IPS-18c (cell line): ENCODE results near the gene ECSCR.
A peak's percentile ranks its signal among the peaks of the same experiment; 100 is the strongest.
"Not testable (repeated sequence)": the region's sequence is repeated elsewhere in the genome, so short reads cannot be mapped to it uniquely, and the experiment has no call there.

Experiments
- H3K4me3 ChIP-seq: 2 replicates; pipeline ENCODE4 v1.7.0; 2013; ENCODE audit warnings: low read depth, mild to moderate bottlenecking, low read length, moderate library complexity; ENCODE audit not compliant: insufficient read depth
- H3K9me3 ChIP-seq: one replicate; pipeline ENCODE4 v1.6.1; 2013; ENCODE audit warnings: mild to moderate bottlenecking, low read length, moderate library complexity; ENCODE audit not compliant: control insufficient read depth, insufficient read depth

ECSCR gene, protein sequence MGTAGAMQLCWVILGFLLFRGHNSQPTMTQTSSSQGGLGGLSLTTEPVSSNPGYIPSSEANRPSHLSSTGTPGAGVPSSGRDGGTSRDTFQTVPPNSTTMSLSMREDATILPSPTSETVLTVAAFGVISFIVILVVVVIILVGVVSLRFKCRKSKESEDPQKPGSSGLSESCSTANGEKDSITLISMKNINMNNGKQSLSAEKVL

DNA sequence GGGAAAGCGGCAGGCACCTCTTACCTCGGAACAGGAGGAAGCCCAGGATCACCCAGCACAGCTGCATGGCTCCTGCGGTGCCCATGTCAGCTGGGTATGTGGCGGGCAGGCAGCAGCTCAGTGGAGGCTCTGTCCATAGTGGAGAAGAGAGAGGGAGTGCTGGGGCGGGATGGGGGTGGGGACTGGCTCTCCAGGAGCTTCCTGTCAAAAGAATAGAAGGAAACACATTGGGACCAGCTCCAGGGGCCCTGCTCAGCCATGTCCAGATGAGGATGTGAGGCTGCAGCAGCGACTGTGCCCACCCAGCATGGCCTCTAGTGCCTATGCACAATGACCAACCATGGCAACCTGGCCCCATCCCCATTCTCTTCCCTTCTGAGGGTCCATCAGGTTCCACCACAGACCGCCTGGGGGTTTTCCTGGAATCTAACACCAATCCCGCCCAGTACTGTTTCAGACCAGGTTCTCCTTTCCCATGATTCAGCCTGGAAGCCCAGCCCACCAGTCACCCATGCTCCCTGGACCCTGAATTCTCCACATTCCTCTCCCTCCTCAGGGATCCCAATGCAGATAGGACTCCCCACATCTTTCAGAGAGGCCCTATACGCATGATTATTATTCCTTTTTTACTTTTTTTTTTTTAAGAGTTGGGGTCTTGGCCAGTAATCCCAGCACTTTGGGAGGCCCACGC lies at the start of gene ECSCR:
ECSCR (minus strand) TSS at position 158 of the 691 bp plus-strand sequence; CDS start at position 85, 73 bp downstream.
- H3K9me3 ChIP-seq, result no peaks in the 10 kb centered on the region
- H3K4me3 ChIP-seq, result 0 out of 2 replicates have a peak within 1 kb of the TSS, but pooled peaks have one; percentile 9

DNA sequence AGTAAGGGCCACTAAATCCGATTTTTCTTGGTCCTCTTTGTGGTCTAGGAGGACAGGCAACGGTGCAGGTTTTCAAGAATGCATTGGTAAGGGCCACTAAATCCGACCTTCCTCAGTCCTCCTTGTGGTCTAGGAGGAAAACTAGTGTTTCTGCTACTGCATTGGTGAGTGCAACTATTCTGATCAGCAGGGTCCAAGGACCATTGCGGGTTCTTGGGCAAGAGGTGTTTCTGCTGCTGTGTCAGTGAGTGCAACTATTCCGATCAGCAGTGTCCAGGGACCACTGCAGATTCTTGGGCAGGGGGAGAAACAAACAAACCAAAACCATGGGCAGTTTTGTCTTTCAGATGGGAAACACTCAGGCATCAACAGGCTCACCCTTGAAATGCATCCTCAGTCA lies 42.2 kb upstream of the ECSCR start:
- H3K9me3 ChIP-seq, H3K4me3 ChIP-seq: not testable (repeated sequence)

DNA sequence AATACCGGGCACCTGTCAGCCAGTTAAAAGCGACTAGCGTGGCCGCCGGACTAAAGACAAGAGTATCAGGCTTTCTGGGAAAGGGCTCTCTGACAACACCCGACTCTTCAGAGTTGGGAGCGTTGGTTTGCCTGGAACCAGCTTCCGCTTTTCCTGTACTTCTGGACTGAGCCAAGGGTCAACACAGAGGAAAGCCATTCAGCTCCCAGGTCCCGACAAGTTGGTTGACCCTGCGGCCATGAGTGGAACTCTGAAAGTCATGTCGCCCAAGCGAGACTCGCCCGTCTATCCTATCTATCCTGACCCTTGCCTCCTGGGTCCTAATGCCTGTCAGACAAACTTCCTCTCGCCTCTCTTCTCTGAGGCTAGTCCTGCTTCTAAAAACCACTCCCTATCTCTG lies 41.3 kb upstream of the ECSCR start:
- H3K4me3 ChIP-seq, result peak overlapping the region; percentile 28; the same call in 1 of the 2 replicates
- H3K9me3 ChIP-seq, result not testable (repeated sequence)

DNA sequence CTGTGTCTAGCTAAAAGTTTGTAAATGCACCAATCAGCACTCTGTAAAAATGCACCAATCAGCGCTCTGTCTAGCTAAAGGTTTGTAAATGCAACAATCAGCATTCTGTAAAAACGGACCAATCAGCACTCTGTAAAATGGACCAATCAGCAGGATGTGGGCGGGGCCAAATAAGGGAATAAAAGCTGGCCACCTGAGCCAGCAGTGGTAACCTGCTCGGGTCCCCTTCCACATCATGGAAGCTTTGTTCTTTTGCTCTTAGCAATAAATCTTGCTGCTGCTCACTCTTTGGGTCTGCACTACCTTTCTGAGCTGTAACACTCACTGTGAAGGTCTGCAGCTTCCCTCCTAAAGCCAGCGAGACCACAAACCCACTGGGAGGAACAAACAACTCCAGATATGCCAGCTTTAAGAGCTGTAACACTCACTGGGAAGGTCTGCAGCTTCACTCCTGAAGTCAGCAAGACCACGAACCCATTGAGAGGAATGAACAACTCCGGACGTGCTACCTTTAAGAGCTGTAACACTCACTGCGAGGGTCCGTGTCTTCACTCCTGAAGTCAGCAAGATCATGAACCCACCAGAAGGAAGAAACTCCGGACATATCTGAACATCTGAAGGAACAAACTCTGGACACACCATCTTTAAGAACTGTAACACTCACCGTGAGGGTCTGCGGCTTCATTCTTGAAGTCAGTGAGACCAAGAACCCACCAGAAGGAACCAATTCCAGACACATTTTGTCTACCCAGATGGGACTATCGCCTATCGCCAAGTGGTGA lies 40.7 kb upstream of the ECSCR start:
- H3K4me3 ChIP-seq, result peak overlapping the region; percentile 28; the same call in 1 of the 2 replicates
- not testable (repeated sequence) for H3K9me3 ChIP-seq

DNA sequence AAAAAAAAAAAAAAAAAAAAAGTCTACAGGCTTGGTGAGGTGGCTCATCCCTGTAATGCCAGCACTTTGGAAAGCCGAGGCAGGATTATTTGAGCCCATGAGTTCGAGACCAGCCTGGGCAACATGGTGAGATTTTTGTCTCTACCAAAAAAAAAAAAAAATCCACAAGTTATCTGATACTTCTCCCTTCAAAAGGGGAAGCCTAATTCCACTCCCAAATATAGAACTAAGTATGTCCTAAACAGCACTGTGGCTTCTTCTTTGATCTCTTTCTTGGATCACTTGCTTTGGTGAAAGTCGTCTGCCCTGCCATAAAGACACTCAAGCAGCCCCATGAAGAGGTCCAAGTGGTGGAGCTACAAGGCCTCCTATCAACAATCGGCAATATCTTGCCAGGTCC lies 38.8 kb upstream of the ECSCR start:
- no peak overlapping the region for H3K4me3 ChIP-seq

DNA sequence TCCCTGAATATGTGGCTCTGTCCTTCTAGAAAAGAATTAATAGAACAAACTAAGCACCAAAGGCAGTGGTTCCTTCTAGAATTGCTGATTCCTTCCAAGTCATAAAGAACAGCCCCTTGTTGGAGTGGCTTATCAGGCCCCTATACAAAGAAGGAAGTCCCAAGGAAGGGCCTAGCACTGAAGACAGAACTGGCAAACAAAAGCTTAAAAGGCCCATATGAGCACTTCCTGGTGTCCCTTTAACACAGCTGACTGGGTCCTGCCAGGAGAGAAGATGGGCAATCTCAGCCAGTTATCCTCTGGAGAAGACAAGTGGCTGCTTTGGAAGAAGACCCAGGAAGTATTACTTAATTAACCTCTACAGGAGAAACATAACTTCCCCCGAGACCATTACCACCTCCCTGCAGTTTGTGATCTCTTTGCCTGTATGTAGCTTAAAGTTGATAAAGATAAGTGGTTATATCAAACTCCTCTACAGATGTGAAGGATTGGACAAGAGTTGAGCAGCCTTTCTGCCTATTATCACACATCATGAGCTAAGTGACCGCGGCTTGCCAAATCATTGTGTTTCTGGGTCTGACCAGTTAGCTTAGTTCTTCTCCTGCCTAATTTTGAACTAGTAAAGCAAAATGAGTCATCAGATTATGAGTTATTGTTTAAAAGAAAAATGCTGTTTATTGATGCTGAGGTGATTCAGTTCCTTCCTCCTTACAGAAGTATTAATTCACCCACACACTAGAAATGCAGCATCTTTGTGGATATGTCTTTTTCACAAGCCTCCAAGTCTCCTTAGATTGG lies 33.3 kb upstream of the ECSCR start:
- Histone ChIP-seq H3K4me3 (no peak overlapping the region), H3K9me3 (peaks cover 3% of the 10 kb centered on the region)

More for the DNA sequence above, 38.8 kb upstream of the ECSCR start:
- peaks cover 6% of the 10 kb centered on the region for H3K9me3 ChIP-seq

DNA sequence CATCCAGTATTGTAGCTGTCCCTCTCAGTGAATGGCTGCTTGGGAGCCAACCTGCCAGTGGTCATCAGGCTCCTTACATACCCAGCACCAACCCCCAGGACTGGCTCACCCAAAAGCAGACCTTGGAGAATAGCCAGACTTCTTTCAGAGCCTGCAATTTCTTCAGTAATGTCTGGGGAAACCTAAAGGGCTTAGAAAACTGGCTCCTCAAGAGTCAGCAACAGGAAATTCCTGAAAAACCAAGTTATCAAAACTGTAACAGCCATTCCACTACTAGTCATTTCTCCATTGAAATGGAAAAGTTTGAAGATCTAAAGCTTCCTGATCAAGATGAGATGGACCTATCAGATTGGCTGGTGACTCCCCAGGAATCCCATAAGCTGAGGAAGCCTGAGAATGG lies 32.3 kb upstream of the ECSCR start:
- Histone ChIP-seq H3K4me3 (no peak overlapping the region), H3K9me3 (peaks cover 3% of the 10 kb centered on the region)

DNA sequence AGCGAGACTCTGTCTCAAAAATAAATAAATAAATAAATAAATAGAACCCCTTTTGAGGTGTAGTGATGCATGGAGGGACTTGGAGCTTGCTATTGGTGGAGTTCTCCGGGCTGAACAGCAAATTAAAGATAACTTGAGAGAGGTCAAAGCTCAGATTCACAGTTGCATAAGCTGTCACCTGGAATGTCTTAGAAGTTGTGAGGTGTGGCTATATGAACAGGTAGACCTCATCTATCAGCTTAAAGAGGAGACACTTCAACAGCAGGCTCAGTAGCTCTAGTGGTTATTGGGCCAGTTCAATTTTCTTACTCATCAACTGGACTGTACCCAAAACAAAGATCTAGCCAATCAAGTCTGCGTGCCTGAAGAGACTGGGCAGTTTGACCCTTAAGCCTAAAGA lies 31.7 kb upstream of the ECSCR start:
- Histone ChIP-seq H3K4me3 (no peak overlapping the region), H3K9me3 (peaks cover 3% of the 10 kb centered on the region)

DNA sequence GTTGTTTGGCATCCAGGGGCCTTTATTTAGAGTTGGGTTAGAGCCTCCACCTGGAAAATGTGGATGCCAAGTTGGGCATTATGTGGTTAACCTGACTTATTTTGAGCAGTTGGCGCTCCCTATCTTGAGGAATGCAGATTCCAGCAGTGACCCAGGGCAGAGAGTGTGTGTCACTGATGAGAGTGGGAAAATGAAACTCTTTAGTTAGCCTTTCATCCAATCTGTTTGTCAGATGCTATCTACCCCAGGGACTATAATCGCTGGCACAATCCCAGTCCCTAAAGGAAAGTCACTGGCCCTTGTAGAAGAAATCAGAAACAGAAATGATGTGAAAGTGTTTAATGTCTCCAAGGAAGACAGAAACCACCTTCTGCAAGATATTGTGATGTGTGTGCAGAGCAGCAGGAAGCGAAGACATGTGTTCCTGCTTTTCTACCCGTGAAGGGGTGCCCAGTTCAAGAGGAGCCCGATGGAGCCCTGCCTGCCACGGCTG lies 30.2 kb upstream of the ECSCR start:
- Histone ChIP-seq H3K9me3 (no peaks in the 10 kb centered on the region), H3K4me3 (no peak overlapping the region)

DNA sequence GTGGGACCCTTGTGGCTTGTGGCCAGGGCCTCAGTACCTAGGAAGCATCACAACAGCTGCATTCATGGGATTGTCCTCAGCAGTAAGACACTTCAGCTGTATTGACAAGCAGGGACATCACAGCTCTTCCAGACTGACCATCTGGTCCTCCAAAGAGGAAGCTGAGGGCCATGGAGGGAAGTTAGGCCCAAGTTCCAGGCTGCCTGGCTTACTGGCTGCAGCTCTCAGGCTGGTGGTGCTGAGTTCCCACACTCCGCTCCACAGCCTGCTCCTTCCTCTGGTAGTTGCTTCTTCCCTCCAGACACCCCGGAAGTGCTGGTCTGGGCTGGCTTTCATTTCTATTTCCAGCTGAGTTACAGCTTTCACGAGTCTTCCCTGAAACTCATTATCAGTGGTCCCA lies 25.7 kb upstream of the ECSCR start:
- Histone ChIP-seq H3K9me3 (no peaks in the 10 kb centered on the region), H3K4me3 (no peak overlapping the region)

DNA sequence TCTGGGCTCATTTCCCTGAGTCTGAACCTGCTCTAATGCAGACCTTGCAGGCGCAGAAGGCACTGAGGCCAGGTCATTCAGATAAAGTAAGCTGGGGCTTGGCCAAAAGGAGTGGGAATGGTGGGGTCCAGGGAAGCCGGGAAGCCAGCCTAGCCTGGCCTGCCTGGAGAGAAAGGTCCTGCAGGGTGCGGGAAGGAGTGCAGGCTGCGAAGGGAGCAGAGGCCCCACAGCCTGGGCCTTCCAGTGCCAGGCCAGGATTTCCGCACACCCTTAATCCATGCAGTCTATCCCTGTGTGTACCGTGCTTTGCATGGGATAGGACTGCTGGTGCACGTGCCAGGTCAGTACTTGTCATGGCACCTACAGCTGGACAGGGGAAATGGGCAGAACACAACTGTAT lies 23.7 kb upstream of the ECSCR start:
- H3K4me3 ChIP-seq, result no peak overlapping the region
- no peaks in the 10 kb centered on the region for H3K9me3 ChIP-seq

DNA sequence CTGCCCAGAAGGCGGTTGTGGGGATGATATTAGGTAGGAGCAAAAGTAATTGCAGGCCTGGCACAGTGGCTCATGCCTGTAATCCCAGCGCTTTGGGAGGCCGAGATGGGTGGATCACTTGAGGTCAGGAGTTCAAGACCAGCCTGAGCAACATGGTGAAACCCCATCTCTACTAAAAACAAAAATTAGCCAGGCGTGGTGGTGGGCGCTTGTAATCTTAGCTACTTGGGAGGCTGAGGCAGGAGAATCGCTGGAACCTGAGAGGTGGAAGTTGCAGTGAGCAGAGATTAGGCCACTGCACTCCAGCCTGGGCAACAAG lies 20.3 kb upstream of the ECSCR start:
- H3K9me3 ChIP-seq, H3K4me3 ChIP-seq: not testable (repeated sequence)

DNA sequence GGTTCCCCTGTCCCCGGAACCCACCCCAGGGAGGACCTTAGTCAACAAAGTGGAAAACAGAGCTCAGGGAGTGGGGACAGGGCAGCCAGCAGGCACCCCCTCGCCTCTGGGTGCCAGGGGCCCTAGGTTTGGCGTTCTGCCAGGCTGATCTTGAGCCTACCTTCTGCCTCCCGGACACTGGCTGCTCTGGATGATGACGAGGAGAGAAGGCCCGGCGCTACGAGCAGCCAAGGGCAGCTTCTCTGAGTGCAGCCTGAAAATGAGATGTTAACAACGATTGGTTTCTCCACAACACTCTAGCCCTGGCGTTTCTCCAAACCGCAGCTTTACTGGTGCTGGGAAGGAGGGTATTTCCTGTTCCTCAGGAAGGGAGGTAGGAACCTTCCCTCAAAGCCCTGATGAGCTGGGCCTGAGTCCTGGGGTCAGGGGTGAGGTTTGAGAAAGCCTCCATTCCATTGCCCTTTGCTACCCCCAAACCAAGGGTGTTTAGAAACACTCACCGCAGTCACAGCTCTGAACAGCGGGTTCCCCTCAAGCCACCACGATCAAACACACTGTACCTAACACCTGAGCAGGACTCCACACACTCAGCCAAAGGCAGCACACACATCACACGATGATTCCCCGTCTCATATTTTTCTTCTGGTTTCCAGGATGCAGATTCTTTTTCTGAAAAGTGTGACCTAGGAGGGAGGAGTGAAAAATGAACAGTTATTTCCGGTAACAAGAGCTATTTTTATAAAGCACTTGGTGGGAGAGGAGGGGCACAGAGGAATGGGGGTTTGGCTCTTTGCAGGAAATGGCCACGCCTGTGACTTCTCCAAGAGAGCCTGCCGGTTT lies 19.7 kb upstream of the ECSCR start, which contains the start of gene STING1:
STING1 (minus strand) TSS at position 709 of the 840 bp plus-strand sequence. CDS start 1,054 bp downstream, outside the sequence.
- Histone ChIP-seq H3K4me3 (no peak within 1 kb of the TSS), H3K9me3 (no peaks in the 10 kb centered on the region)

DNA sequence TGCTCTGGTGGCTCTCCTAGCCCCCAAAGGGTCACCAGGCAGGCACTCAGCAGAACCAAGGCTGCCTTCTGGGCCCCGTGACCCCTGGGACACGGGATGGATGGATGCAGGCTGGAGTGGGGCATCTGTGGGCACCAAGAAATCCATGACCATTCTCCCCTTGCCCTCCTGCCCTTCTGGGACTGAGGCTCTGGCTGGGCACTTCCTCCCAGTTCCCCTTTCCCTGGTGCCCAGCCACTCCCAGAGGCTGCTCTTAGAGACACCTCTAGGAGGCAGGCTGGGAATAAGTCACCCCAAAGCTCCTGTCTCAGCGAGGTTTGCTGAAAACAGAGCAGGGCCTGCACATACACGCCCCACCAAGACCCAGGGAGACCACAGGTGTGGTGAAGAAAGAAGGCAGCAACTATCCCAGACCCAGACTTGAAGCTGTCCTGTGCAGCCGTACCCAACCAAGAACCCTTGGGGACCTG lies 19.1 kb upstream of the ECSCR start:
- no peak overlapping the region for H3K4me3 ChIP-seq

DNA sequence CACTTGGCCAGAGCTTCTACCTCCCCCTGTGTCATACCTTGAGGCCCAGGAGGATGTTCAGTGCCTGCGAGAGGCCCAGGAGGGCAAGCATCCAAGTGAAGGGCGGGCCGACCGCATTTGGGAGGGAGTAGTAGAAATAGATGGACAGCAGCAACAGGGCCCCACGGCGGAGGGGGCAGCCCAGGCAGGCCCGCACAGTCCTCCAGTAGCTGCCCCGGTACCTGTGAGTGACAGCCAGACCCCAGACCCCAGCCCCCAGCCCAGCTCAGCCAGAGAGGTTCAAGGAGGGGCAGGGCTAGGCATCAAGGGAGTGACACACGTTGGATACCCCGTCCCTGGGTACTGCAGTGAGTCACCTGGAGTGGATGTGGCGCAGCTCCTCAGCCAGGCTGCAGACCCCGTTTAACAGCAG lies 18.6 kb upstream of the ECSCR start:
- Histone ChIP-seq H3K9me3 (no peaks in the 10 kb centered on the region), H3K4me3 (no peak overlapping the region)

More for the DNA sequence above, 19.1 kb upstream of the ECSCR start:
- H3K9me3 ChIP-seq, result no peaks in the 10 kb centered on the region

DNA sequence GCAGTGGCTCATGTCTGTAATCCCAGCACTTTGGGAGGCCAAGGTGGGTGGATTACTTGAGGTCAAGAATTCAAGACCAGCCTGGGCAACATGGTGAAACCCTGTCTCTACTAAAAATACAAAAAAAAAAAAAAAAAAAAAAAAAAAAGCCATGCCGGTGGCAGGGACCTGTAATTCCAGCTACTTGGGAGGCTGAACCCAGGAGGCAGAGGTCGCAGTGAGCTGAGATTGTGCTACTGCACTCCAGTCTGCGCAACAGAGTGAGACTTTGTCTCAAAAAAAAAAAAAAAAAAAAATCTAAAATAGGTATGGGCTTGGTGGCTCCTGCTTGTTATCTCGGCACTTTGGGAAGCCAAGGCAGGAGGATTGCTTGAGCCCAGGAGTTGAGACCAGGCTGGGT lies 17.2 kb upstream of the ECSCR start:
- not testable (repeated sequence) for H3K4me3 ChIP-seq, H3K9me3 ChIP-seq
